Ammon's horn (tissue), 1 donor: Measurements from ENCODE around the gene TOM1L1.

Experiments used
- DNase-seq: peaks from one replicate; pipeline ENCODE4 v3.0.0-alpha.2; 2016; ENCODE audit warnings: low spot score

TOM1L1 gene

DNA sequence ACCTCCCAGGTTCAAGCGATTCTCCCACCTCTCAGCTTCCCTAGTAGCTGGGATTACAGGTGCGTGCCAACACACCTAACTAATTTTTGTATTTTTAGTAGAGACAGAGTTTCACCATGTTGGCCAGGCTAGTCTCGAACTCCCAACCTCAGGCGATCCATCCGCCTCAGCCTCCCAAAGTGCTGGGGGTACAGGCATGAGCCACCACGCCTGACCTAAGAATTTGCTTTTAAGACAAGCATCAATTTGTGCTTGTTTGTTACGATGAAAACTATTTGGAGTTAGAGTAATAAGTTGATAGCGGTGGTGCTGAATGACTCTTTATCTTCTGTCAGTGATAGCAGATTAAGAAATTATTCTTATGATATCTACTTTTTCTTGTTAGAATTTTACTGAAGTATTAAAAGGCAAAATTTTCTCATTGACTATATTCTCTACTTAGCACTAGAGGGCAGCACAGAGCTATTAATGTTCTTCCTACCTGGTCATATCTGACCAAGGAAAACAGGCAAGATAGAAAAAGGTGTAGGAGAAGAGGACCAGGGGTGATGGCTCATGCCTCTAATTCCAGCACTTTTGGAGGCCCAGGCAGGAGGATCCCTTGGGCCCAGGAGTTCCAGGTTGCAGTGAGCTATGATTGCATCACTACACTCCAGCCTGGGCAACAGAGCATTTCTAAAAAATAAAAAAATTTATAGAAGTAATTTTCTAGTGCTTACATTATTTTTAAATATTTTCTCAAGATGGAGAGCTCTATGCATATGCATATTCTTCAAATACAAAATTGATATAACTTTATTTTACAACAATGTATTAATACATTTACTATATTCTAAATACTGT is 92.4 kb downstream of the TOM1L1 start:
- peak; percentile 53 for DNase-seq

DNA sequence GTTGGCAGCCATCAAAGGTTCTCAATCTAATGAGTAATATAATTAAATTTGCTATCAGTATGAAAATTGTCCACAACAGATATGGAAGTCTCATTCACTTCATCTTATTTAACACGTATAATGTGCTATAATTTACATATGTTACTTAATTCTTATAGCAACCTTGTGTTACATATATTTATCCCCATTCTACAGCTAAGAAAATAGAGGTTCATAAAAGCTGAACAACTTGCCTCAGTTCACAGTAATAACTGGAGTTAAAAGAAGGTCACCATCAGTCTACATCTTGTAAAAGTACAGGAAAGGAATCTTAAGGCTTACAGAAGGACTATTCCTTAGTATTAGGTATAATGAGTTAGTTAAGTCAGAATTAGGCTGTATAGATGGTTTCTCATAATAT is 95.8 kb downstream of the TOM1L1 start:
- DNase-seq: no peak

DNA sequence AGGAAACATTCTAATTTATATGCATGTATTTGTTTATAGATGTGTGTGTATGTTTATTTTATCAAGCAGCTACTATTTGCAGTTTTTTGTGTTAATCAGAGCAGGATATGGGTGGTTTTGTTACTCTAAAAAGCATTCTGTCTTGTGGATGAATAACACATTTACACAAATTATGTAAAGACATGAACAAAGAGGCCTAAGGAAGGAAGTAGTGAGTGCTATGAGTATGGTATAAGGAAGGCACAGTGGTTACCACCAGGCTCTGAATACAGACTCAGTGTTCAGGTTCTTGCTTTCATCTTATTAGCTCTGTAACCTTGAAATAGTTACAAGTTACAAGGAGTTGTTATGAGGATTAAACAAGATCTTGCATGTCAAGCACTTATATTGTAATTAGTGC is 101.8 kb downstream of the TOM1L1 start:
- DNase-seq: no peak

DNA sequence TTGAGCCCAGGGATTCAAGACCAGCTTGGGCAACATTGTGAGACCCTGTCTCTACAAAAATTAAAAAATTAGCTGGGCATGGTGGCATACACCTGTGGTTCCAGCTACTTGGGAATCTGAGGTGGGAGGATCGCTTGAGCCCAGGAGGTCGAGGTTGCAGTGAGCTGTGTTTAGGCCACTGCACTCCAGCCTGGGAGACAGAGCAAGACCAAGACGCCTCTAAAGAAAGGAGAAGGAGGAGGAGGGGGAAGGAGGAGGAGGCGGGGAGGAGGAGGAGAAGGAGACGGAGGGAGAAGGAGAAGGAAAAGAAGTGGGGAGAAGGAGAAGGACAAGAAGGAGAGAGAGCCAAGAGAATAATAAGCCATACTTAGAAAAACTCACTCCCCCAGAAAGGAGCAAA is 103.8 kb downstream of the TOM1L1 start:
- DNase-seq: no peak

DNA sequence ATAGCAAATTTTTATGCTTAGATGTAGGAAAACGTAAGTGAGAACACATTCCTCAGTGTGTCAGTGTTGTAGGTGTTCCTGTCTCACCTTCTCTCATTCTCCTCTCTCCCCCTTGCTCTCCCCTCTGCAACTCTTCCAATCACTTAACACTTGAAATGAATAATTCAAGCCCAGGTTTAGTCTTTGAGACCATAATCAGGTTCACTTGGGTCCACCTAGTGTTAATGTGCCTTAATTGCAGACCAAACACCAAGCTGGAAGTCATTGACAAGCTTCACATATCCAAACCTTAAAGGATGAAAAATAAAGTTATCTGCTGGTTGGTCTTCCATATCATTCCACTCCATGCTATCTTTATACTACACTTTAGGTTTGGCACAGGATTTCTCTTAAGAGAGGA is 104.9 kb downstream of the TOM1L1 start:
- no peak for DNase-seq
